Thymus (tissue), 14 donors: ENCODE results near the gene GON7. TPM values are rescaled to one million over a fixed set of nuclear protein-coding genes. Genes with fewer than 3 reads are reported as not detected.

Experiments
- DNase-seq, 9 donors: peaks; one replicate each; pipeline ENCODE4 v3.0.0-alpha.2; 2013; ENCODE audit warnings: low spot score in 9 of 9, low read depth in 6 of 9, missing footprints in 1 of 9
- H3K27ac ChIP-seq, 2 donors: one replicate each; pipeline ENCODE4 v1.5.1; 2013; ENCODE audit warnings: control low read depth in 1 of 2, low read depth in 1 of 2, low read length in 1 of 2, mild to moderate bottlenecking in 1 of 2, moderate library complexity in 1 of 2
- H3K27me3 ChIP-seq, 2 donors: one replicate each; pipeline ENCODE4 v1.5.1; 2013; ENCODE audit warnings: low read length in 1 of 2; ENCODE audit not compliant: control insufficient read depth in 2 of 2, insufficient read depth in 1 of 2
- H3K36me3 ChIP-seq, 2 donors: one replicate each; pipeline ENCODE4 v1.5.1; 2013; ENCODE audit warnings: low read length in 1 of 2, mild to moderate bottlenecking in 1 of 2, moderate library complexity in 1 of 2; ENCODE audit not compliant: control insufficient read depth in 2 of 2, insufficient read depth in 2 of 2
- H3K4me1 ChIP-seq, 2 donors: one replicate each; pipeline ENCODE4 v1.5.1; 2013; ENCODE audit warnings: low read length in 2 of 2; ENCODE audit not compliant: control insufficient read depth in 2 of 2, insufficient read depth in 2 of 2
- H3K4me3 ChIP-seq, 2 donors: one replicate each; pipeline ENCODE4 v1.5.1; 2013; ENCODE audit warnings: low read length in 2 of 2, control low read depth in 1 of 2, mild to moderate bottlenecking in 1 of 2
- H3K9me3 ChIP-seq, 2 donors: one replicate each; pipeline ENCODE4 v1.5.1; 2013; ENCODE audit warnings: low read length in 1 of 2, mild to moderate bottlenecking in 1 of 2; ENCODE audit not compliant: control insufficient read depth in 2 of 2, insufficient read depth in 1 of 2
- WGBS: extraction: QIAGEN DNeasy Blood & Tissue Kit; methylation state at CpG from one replicate; pipeline ENCODE4 v1.1.7; 2013; 5-methylcytosine and 5-hydroxymethylcytosine counted together
- long read RNA-seq, 10 donors: transcript quantifications; one replicate each; lab custom pipeline, GENCODE V29; 2026
- polyA plus RNA-seq: library from polyadenylated mRNA; stranded (reverse); fragments of 200-250 nt; gene quantifications from one replicate; pipeline ENCODE4 v1.2.3, GENCODE V29; 2013
- total RNA-seq: library from RNA; stranded (reverse); fragments of 120-200 nt; gene quantifications from one replicate; pipeline ENCODE4 v1.2.4, GENCODE V29; 2013
- donor health status: healthy.

GON7 gene, protein sequence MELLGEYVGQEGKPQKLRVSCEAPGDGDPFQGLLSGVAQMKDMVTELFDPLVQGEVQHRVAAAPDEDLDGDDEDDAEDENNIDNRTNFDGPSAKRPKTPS
- 22.8 TPM for total RNA-seq
- polyA plus RNA-seq = 32.3 TPM
- long read RNA-seq, donor 1, transcript GON7-201 (2 exons, 1,154 nt) = major isoform, 5 of 5 reads
- long read RNA-seq, donor 1, partial matches to known transcripts = 0 of 5 reads
- long read RNA-seq, donor 1, other reads (novel, unspliced or antisense) = 0 of 5 reads
- long read RNA-seq, donor 2 = 0 reads
- long read RNA-seq, donor 3, transcript GON7-201 (2 exons, 1,154 nt) = major isoform, 53 of 53 reads
- long read RNA-seq, donor 3, partial matches to known transcripts = 0 of 53 reads
- long read RNA-seq, donor 3, other reads (novel, unspliced or antisense) = 0 of 53 reads
- long read RNA-seq, donor 4, transcript GON7-201 (2 exons, 1,154 nt) = major isoform, 17 of 17 reads
- long read RNA-seq, donor 4, partial matches to known transcripts = 0 of 17 reads
- long read RNA-seq, donor 4, other reads (novel, unspliced or antisense) = 0 of 17 reads
- long read RNA-seq, donor 5, transcript GON7-201 (2 exons, 1,154 nt) = major isoform, 49 of 49 reads
- long read RNA-seq, donor 5, partial matches to known transcripts = 0 of 49 reads
- long read RNA-seq, donor 5, other reads (novel, unspliced or antisense) = 0 of 49 reads
- long read RNA-seq, donor 6, transcript GON7-201 (2 exons, 1,154 nt) = major isoform, 14 of 15 reads
- long read RNA-seq, donor 6, partial matches to known transcripts = 0 of 15 reads
- long read RNA-seq, donor 6, other reads (novel, unspliced or antisense) = 0 of 15 reads
- long read RNA-seq, donor 7, transcript GON7-201 (2 exons, 1,154 nt) = major isoform, 23 of 24 reads
- long read RNA-seq, donor 7, partial matches to known transcripts = 0 of 24 reads
- long read RNA-seq, donor 7, other reads (novel, unspliced or antisense) = 0 of 24 reads
- long read RNA-seq, donor 8, transcript GON7-201 (2 exons, 1,154 nt) = major isoform, 7 of 24 reads
- long read RNA-seq, donor 8, partial matches to known transcripts = 17 of 24 reads
- long read RNA-seq, donor 8, other reads (novel, unspliced or antisense) = 0 of 24 reads
- long read RNA-seq, donor 9, transcript GON7-201 (2 exons, 1,154 nt) = major isoform, 14 of 100 reads
- long read RNA-seq, donor 9, partial matches to known transcripts = 66 of 100 reads
- long read RNA-seq, donor 9, other reads (novel, unspliced or antisense) = 19 of 100 reads
- long read RNA-seq, donor 10, transcript GON7-201 (2 exons, 1,154 nt) = major isoform, 11 of 11 reads
- long read RNA-seq, donor 10, partial matches to known transcripts = 0 of 11 reads
- long read RNA-seq, donor 10, other reads (novel, unspliced or antisense) = 0 of 11 reads

DNA sequence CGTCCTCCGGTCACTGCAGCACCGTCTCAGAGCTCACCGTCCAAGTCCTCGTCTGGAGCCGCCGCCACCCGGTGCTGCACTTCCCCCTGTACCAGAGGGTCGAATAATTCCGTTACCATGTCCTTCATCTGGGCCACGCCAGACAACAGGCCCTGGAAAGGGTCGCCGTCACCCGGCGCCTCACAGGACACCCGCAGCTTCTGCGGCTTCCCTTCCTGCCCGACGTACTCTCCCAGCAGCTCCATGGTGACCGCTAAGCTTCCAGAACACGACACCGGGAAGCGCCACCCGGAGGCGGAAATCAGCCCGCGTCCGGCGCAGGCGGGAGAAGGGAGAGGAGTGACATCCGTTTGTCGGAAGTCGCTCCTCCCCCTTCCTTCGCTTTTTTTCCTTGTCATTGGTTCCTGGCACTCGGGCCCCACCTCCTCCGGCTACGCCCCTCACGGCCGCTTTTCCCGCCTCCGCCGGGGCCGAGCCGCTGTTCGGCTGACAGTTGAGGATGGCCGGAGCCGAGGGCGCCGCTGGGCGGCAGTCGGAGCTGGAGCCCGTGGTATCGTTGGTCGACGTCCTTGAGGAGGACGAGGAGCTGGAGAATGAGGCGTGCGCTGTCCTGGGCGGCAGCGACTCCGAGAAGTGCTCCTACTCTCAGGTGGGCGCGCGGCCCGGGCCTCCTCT is at the start of gene GON7, which contains the start of gene UBR7:
TSS of gene GON7 (minus strand) at position 273 of the 675 bp plus-strand sequence. CDS start at position 245, 28 bp downstream.
TSS of gene UBR7 (plus strand) at position 464 of the 675 bp plus-strand sequence. CDS start at position 500, 36 bp downstream.
- peak within 1 kb of the TSS; percentile 53 to 70 for H3K27ac ChIP-seq
- H3K4me1 ChIP-seq = peaks cover 15 to 18% of the 10 kb centered on the region in 2 donors
- H3K27me3 ChIP-seq = no peaks in the 10 kb centered on the region
- peak; percentile 83 to 95 (median 87) for DNase-seq
- H3K4me3 ChIP-seq = peak within 1 kb of the TSS; percentile 79 to 88
- H3K36me3 ChIP-seq = peaks cover 3 to 5% of the 10 kb centered on the region in 2 donors
- WGBS = under 1% methylated on average over 65 of the region's 65 CpGs
- H3K9me3 ChIP-seq = no peaks in the 10 kb centered on the region

DNA sequence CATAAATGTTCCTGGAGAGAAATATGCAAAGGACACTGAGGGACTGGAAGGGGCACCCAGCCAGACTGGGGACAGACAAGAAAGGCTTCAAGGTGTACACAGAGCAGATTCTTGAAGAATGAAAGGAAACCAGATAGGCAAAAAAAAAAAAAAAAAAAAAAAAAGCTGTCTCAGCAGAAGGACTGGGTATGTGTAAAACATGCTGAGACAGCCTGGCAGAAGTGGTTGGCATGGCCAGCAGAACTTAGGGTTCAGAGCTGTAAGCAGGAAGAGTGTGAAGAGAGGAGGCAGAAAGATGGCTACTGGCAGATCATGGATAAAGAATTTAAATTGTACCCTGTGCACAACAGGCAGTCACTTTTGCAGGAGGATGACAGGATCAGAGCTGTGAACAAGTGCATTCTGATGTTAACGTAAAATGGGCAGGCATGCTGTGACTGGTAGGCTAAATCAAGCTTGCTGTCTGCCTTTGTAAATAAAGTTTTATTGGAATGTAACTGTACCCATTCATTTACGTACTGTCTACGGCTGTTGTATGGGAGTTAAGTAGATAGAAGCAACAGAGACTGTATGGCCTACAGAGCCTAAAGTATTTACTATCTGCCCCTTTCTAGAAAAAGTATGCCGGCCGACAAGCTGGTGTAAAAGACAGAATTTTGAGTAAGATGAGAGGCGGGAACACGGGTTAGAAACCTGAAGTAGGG is 42.4 kb upstream of the GON7 start:
- H3K9me3 ChIP-seq = no peaks in the 10 kb centered on the region
- H3K27ac ChIP-seq = no peak overlapping the region
- no peak for DNase-seq
- no peak overlapping the region for H3K4me3 ChIP-seq
- H3K4me1 ChIP-seq = no peaks in the 10 kb centered on the region
- H3K27me3 ChIP-seq = no peaks in the 10 kb centered on the region
- 93% methylated on average over 7 of the region's 7 CpGs for WGBS
- peaks cover 38 to 41% of the 10 kb centered on the region in 2 donors for H3K36me3 ChIP-seq

DNA sequence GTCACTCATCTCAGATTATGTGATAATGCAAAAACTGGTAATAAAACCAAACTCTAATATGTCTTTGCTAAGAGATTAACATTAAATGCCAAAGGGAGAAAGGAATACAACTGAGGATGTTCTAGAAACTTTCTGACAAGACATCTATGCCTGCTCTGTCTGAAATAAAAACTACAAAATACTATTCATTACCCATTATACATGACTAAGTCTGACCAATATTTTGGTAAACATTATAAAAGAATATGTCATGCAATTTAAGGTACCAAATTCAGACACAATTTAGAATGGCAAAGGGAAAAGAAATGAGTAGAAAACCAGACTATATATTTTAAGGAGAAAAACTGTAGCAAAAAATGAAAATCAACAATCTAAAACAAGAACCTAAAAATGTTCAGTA is 39.7 kb upstream of the GON7 start:
- no peaks in the 10 kb centered on the region for H3K9me3 ChIP-seq
- DNase-seq = no peak
- no peaks in the 10 kb centered on the region for H3K4me1 ChIP-seq
- H3K36me3 ChIP-seq = peaks cover 45 to 49% of the 10 kb centered on the region in 2 donors
- no peak overlapping the region for H3K27ac ChIP-seq
- no peaks in the 10 kb centered on the region for H3K27me3 ChIP-seq
- no peak overlapping the region for H3K4me3 ChIP-seq

- Histone ChIP-seq H3K4me3 (no peak overlapping the region), H3K9me3 (no peaks in the 10 kb centered on the region), H3K36me3 (peaks cover 43 to 44% of the 10 kb centered on the region in 2 donors), H3K27ac (no peak overlapping the region), H3K27me3 (no peaks in the 10 kb centered on the region), H3K4me1 (no peaks in the 10 kb centered on the region)
- DNase-seq = no peak
- WGBS = 96% methylated on average over 10 of the region's 10 CpGs
Observed at GRCh38 chr14:93245764-93246420, 39.0 kb upstream of the GON7 start.

DNA sequence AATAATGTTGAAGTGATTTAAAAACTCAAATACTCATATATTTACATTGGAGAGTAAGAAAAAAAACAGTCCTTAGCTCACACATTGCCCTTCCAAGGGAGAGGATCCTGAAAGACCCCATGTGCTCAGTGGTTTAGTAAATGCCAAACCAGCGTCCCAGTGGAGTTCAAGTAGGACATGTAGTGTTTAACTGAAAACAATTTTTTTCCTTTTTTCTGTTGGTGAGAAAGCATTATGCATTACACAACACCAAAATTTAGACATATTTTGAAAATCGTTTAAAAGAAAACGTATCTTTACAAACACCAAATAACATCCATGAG is 33.8 kb upstream of the GON7 start:
- Histone ChIP-seq H3K4me3 (no peak overlapping the region), H3K36me3 (peaks cover 18 to 29% of the 10 kb centered on the region in 2 donors), H3K4me1 (peaks cover 0 to 2% of the 10 kb centered on the region in 2 donors), H3K9me3 (no peaks in the 10 kb centered on the region), H3K27me3 (no peaks in the 10 kb centered on the region), H3K27ac (no peak overlapping the region)
- no peak for DNase-seq
- 98% methylated on average over 3 of the region's 3 CpGs for WGBS

DNA sequence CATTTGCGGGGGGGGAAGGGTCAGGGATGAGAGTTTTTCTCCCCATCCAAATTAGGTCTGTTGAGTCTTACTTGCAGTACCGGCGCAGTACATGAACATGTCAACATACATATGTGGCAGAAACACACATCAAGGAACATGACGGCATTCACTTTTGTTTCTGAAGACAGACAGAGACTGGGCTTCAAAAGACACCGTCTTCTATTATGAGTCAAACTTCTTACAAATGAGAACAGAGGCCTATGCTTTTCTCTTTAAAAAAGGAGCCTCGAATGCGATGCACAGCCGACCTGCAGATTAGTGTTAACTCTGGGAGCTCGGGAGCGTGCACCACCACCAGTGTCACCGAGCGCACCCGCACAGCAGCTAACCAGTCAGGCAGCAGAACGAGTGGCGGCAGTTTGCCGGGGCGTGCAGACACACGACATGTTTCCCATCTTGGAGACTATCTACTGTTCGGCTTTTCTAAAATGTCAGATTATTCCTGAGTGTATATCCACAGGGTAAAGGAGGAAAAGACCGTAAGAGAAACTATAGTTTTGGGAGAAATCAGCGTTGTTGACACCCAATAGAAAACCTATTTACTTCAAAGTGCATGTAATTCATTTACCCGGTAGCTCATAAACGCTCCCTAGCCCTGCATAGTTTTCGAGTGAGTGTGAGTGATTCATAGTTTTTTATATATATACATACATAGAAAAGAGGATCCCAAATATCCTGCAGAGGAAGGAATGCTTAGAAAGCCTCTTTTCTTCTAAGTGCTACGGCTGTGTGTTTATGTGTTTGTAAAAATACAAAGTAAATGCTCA is 33.2 kb upstream of the GON7 start:
- no peak for DNase-seq
- WGBS = 95% methylated on average over 25 of the region's 25 CpGs

GRCh38 chr14:93234798-93235197 is 27.9 kb upstream of the GON7 start:
- H3K4me3 ChIP-seq = no peak overlapping the region
- WGBS = 75% methylated on average over 10 of the region's 10 CpGs
- no peaks in the 10 kb centered on the region for H3K9me3 ChIP-seq
- no peak overlapping the region for H3K27ac ChIP-seq
- H3K36me3 ChIP-seq = peaks cover 0 to 6% of the 10 kb centered on the region in 2 donors
- peaks cover 0 to 10% of the 10 kb centered on the region in 2 donors for H3K27me3 ChIP-seq
- no peak for DNase-seq
- peaks cover 0 to 2% of the 10 kb centered on the region in 2 donors for H3K4me1 ChIP-seq

More for the DNA sequence above, 33.2 kb upstream of the GON7 start:
- Histone ChIP-seq H3K27ac (no peak overlapping the region), H3K9me3 (no peaks in the 10 kb centered on the region), H3K4me1 (peaks cover 0 to 2% of the 10 kb centered on the region in 2 donors), H3K27me3 (no peaks in the 10 kb centered on the region), H3K4me3 (no peak overlapping the region), H3K36me3 (peaks cover 12 to 25% of the 10 kb centered on the region in 2 donors)
